ENCODE data around the gene SYVN1. TPM values are rescaled to one million over a fixed set of nuclear protein-coding genes. Genes with fewer than 3 reads are reported as not detected.

SYVN1 gene
- total RNA-seq, 1 experiment from 2014 or later, result 64.3 TPM

DNA sequence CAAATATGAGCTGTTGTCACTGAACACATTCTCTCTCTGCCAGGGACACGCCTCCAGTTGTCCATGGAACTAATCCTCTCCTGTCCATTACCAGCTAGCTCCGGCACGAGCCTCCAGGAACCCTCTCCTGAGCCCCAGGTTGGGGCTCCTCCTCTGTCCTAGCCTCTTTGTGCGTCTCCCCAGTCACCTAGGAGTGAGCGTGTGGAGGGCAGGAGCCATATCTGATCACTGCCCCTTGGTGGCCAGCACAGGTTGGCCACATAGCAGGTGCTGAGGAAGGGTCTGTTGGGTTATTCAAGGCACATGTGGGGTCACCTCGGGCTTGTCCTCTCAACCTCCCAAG lies 2.5 kb downstream of the SYVN1 start:
- in situ Hi-C loops (cut with HindIII; ENCODE audit: low pct_unique_long_range_greater_than_20kb, low sequenced_read_pairs), result no loop called here
- Histone ChIP-seq H3K36me3 (ENCODE audit: control insufficient read depth, insufficient read depth, low read length) (peaks cover 12% of the 10 kb centered on the region; the same call in 1 of the 2 replicates), H3K4me1 (ENCODE audit: control insufficient read depth, insufficient read depth, low read length) (peaks cover 16% of the 10 kb centered on the region), H3K9me3 (ENCODE audit: control insufficient read depth, insufficient read depth, low read depth, low read length) (no peaks in the 10 kb centered on the region), H3K27me3 (ENCODE audit: control insufficient read depth, insufficient read depth, low read length) (no peaks in the 10 kb centered on the region), H3K27ac (ENCODE audit: low read length) (no peak overlapping the region), H3K4me3 (ENCODE audit: low read depth in 2 of 2, low read length in 2 of 2) (no peak overlapping the region)
- ChIA-PET CTCF (interaction anchor here (0.6 to 0.7 kb wide), 2 partner anchors 17 to 22 kb away, joined by 3 read pairs; no protein-coding TSS in a partner anchor), POLR2A (interaction anchor here (0.5 kb wide), 1 partner anchor 843 kb away, joined by 3 read pairs; no protein-coding TSS in a partner anchor)
- TF ChIP-seq, protein P1, sequence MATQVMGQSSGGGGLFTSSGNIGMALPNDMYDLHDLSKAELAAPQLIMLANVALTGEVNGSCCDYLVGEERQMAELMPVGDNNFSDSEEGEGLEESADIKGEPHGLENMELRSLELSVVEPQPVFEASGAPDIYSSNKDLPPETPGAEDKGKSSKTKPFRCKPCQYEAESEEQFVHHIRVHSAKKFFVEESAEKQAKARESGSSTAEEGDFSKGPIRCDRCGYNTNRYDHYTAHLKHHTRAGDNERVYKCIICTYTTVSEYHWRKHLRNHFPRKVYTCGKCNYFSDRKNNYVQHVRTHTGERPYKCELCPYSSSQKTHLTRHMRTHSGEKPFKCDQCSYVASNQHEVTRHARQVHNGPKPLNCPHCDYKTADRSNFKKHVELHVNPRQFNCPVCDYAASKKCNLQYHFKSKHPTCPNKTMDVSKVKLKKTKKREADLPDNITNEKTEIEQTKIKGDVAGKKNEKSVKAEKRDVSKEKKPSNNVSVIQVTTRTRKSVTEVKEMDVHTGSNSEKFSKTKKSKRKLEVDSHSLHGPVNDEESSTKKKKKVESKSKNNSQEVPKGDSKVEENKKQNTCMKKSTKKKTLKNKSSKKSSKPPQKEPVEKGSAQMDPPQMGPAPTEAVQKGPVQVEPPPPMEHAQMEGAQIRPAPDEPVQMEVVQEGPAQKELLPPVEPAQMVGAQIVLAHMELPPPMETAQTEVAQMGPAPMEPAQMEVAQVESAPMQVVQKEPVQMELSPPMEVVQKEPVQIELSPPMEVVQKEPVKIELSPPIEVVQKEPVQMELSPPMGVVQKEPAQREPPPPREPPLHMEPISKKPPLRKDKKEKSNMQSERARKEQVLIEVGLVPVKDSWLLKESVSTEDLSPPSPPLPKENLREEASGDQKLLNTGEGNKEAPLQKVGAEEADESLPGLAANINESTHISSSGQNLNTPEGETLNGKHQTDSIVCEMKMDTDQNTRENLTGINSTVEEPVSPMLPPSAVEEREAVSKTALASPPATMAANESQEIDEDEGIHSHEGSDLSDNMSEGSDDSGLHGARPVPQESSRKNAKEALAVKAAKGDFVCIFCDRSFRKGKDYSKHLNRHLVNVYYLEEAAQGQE (IDR thresholded peaks at IDR 0.05; ENCODE audit: insufficient read depth in 1 of 2, low read depth in 2 of 2, low read length in 1 of 2), result no peak
- no peak for TF ChIP-seq POLR2AphosphoS5 (IDR thresholded peaks at IDR 0.05; ENCODE audit: low read depth, low read length)
- no peak for TF ChIP-seq SIN3A (IDR thresholded peaks at IDR 0.05; ENCODE audit: borderline replicate concordance, insufficient read depth, low read depth, low read length)
- no peak for TF ChIP-seq TCF7L2 (IDR thresholded peaks at IDR 0.05; ENCODE audit: low read depth, low read length)
- TF ChIP-seq, protein P2, sequence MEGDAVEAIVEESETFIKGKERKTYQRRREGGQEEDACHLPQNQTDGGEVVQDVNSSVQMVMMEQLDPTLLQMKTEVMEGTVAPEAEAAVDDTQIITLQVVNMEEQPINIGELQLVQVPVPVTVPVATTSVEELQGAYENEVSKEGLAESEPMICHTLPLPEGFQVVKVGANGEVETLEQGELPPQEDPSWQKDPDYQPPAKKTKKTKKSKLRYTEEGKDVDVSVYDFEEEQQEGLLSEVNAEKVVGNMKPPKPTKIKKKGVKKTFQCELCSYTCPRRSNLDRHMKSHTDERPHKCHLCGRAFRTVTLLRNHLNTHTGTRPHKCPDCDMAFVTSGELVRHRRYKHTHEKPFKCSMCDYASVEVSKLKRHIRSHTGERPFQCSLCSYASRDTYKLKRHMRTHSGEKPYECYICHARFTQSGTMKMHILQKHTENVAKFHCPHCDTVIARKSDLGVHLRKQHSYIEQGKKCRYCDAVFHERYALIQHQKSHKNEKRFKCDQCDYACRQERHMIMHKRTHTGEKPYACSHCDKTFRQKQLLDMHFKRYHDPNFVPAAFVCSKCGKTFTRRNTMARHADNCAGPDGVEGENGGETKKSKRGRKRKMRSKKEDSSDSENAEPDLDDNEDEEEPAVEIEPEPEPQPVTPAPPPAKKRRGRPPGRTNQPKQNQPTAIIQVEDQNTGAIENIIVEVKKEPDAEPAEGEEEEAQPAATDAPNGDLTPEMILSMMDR (IDR thresholded peaks at IDR 0.05), result no peak
- DNase-seq (ENCODE audit: low read depth, low spot score) (no peak), ATAC-seq (no peak)
- intact Hi-C loops (cut with micrococcal nuclease; ENCODE audit: unreplicated experiment), result loop anchor here (10.0 kb wide), 1 partner anchor 53 kb away; the partner anchor contains the start of gene CAPN1
- BruUV-seq (replicated peaks), result no TSS peak

DNA sequence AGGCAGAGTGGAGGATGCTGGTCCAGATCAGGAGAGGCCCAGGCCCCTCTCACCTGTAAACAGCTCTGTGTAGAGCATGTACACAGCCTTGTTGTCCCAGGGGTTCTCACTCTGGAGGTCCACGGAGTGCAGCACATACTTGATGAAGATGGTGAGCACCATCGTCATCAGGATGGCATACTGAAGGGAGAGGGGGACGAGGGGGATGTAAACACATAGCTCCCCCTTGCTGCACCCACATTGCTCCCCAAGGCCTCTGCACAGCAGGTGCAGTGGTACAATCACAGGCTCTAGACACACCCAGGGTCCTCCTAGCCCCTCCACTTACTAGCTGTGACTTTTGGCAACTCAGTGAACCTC lies 2.9 kb downstream of the SYVN1 start:
- in situ Hi-C loops (cut with HindIII; ENCODE audit: low pct_unique_long_range_greater_than_20kb, low sequenced_read_pairs) (no loop called here), intact Hi-C loops (cut with micrococcal nuclease; ENCODE audit: unreplicated experiment) (loop anchor here (10.0 kb wide), 1 partner anchor 53 kb away; the partner anchor contains the start of gene CAPN1)
- ATAC-seq (no peak), DNase-seq (ENCODE audit: low read depth, low spot score) (no peak)
- CTCF ChIA-PET, result interaction anchor here (0.6 to 0.7 kb wide), 2 partner anchors 21 to 201 kb away, joined by 3 read pairs; no protein-coding TSS in a partner anchor
- H3K27me3 ChIP-seq (ENCODE audit: control insufficient read depth, insufficient read depth, low read length), result no peaks in the 10 kb centered on the region
- H3K36me3 ChIP-seq (ENCODE audit: control insufficient read depth, insufficient read depth, low read length), result peaks cover 12% of the 10 kb centered on the region; the same call in 1 of the 2 replicates
- POLR2A ChIA-PET, result interaction anchor here (0.5 kb wide), 1 partner anchor 843 kb away, joined by 3 read pairs; no protein-coding TSS in a partner anchor
- peaks cover 16% of the 10 kb centered on the region for H3K4me1 ChIP-seq (ENCODE audit: control insufficient read depth, insufficient read depth, low read length)
- no peak overlapping the region for H3K4me3 ChIP-seq (ENCODE audit: low read depth in 2 of 2, low read length in 2 of 2)
- no peak for TF ChIP-seq SIN3A (IDR thresholded peaks at IDR 0.05; ENCODE audit: borderline replicate concordance, insufficient read depth, low read depth, low read length)
- TF ChIP-seq POLR2AphosphoS5 (IDR thresholded peaks at IDR 0.05; ENCODE audit: low read depth, low read length), result no peak
- TF ChIP-seq, protein P2 (IDR thresholded peaks at IDR 0.05), result no peak
- TF ChIP-seq, protein P1 (IDR thresholded peaks at IDR 0.05; ENCODE audit: insufficient read depth in 1 of 2, low read depth in 2 of 2, low read length in 1 of 2), result no peak
- no peak for TF ChIP-seq TCF7L2 (IDR thresholded peaks at IDR 0.05; ENCODE audit: low read depth, low read length)
- H3K27ac ChIP-seq (ENCODE audit: low read length), result no peak overlapping the region
- H3K9me3 ChIP-seq (ENCODE audit: control insufficient read depth, insufficient read depth, low read depth, low read length), result no peaks in the 10 kb centered on the region
- BruUV-seq (replicated peaks), result no TSS peak
